PC-9 (cell line): Measurements from ENCODE around the gene TBRG4.

ENCODE experiments used
- EZH2 ChIP-seq: fragments of 200-600 bp; sonication (generic); IDR thresholded peaks from 2 replicates; pipeline ENCODE4 v1.8.0; 2017; ENCODE audit warnings: antibody characterized with exemption, low read depth
- TF ChIP-seq, protein P1 (sequence below): fragments of 200-600 bp; sonication (generic); conservative IDR thresholded peaks from 2 replicates; pipeline ENCODE4 v1.6.1; 2017; ENCODE audit warnings: mixed run types, antibody characterized with exemption, mild to moderate bottlenecking, moderate library complexity

DNA sequence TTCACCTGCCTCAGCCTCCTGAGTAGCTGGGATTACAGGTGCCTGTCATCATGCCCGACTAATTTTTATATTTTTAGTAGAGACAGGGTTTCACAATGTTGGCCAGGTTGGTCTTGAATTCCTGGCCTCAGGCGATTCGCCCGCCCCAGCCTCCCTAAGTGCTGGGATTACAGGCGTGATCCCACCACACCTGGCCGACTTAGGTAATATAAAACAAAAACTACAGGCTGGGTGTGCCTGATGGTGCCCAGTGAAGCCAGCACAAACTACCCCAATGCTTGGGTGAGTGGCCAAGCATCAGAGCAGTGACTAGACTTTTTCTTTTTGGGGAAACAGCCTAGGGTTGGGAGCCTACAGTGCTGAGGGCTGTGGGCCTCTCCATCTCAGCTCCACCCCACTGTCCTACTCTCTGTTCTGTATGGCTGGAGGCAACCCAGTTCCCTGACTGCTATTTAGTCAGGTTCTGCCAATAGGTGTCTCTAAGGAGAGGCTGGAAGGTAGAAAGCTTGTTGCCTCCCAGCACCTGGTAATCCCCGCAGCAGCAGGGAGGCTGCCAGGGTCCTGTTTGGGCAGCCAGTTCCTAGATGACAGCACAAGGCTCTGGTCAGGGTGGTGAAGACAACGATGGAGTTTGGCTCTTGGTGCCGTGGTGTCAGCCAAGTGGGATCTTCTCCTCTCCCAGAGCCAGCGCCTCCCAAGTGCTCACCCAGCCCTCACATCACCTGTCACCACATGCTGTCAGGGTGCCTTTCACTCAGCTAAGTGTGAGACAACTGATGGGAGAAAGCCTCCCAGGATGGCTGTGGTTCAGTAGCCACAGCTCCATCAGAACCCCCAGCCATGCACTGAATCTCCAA lies 12.3 kb downstream of the TBRG4 start:
- TF ChIP-seq, protein P1, sequence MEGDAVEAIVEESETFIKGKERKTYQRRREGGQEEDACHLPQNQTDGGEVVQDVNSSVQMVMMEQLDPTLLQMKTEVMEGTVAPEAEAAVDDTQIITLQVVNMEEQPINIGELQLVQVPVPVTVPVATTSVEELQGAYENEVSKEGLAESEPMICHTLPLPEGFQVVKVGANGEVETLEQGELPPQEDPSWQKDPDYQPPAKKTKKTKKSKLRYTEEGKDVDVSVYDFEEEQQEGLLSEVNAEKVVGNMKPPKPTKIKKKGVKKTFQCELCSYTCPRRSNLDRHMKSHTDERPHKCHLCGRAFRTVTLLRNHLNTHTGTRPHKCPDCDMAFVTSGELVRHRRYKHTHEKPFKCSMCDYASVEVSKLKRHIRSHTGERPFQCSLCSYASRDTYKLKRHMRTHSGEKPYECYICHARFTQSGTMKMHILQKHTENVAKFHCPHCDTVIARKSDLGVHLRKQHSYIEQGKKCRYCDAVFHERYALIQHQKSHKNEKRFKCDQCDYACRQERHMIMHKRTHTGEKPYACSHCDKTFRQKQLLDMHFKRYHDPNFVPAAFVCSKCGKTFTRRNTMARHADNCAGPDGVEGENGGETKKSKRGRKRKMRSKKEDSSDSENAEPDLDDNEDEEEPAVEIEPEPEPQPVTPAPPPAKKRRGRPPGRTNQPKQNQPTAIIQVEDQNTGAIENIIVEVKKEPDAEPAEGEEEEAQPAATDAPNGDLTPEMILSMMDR = no peak
- no peak for TF ChIP-seq EZH2
